Measurements from ENCODE around the gene GDPD5.

- TF ChIP-seq CTCF (IDR thresholded peaks at IDR 0.05) (no peak), EZH2 (IDR thresholded peaks at IDR 0.05; ENCODE audit: borderline replicate concordance, insufficient read depth, low read depth, low read length, poor library complexity, severe bottlenecking) (no peak)
These were observed 86.1 kb downstream of the GDPD5 start for GRCh38 chr11:75439495-75440120.
